GM04504 (cell line): ENCODE results near the gene CST3.
"Not testable (repeated sequence)": the region's sequence is repeated elsewhere in the genome, so short reads cannot be mapped to it uniquely, and the experiment has no call there.

Source experiments
- DNase-seq: peaks from one replicate; pipeline ENCODE4 v3.0.0-alpha.2; 2012; ENCODE audit warnings: low read depth

Gene CST3

DNA sequence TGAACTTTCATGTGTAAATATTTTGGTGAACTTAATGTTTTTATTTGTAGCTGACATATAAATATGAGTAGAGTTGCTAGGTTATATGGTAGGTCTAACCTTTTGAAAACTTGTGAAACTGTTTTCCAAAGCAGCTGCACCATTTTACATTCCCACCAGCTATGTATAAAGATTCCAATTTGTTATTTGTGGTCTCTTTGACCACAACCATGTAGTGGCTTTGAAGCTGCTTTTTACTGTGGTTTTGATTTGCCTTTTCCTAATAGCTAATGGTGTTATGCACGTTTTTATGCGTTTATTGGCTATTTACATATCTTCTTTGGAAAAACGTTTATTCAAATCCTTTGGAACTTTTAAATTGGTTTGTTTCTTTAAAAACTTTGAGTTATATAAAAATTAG, 10.3 kb downstream of the CST3 start:
- DNase-seq, result no peak

DNA sequence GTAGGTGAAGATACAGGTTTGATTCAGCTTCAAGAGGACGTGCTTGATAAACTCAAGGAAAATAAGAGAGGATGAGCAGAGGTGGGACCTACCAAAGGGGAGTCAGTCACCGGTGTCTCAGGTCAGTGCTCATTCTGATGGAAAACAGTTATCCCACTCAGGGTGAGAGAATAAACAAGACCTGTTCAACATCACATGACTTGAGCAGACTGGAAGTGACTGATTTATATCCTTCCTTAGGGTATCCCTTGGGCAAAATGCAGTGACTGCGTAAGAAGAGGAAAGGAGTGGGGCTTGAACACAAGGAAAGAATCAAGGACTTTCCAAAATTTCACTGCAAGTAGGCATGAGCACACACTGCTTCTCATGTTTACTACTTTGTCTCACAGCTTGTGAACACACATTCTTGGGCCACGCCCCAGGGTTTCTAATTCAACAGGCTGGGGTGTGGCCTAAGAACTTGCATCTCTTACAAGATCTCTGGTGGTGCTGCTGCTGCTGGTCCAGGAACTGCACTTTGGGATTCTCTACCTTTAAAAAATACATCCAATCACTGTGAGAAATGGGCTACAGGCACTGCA, 11.6 kb downstream of the CST3 start:
- DNase-seq, result no peak

DNA sequence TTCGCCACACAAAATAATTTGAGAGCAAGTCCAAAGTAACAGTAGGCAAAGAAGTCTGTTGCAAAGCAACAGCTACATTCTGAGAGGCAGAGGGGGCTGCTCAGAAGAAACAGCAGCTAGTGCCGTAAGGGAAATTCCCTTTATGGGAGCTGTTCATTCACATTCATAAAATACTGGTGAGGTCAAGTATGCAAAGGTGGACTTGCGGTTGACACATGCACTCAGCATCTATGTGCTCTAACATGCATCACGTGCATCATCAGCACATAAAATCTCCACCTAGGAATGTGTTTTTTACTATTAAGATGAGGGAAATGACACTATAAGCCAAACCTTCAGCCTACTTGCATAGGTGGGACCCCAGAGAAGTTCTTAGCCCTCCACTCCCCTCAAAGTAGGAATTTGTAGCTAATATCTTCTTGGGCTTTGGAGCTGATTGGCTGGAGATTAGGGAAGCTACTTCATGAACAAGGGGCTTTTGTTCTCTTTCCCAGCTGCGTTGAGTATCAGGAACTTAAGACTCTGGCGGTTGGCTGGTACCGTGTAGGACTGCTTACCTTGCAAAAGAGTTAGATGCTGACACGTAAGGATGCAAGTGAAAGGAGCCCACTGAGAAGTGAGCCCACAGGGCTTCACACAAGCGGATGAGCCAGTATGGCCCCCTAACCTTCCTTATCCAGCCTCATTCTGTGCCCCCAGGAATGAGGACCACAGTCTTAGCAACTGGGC, 12.4 kb downstream of the CST3 start:
- no peak for DNase-seq

DNA sequence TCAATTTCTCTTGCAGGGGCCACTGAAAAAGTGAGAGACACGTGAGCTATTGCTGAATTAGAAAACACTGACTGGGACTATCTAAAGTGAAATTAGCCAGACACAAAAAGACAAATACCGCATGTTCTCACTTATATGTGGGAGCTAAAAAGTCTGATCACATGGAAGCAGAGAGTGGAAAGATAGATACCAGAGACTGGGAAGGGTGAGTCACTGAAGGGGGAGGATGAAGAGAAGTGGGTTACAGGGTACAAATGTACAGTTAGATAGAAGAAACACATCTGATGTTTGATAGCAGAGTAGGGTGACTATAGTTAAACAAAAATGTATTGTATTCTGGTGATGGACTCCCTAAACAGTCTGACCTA, 13.4 kb downstream of the CST3 start:
- DNase-seq, result no peak

DNA sequence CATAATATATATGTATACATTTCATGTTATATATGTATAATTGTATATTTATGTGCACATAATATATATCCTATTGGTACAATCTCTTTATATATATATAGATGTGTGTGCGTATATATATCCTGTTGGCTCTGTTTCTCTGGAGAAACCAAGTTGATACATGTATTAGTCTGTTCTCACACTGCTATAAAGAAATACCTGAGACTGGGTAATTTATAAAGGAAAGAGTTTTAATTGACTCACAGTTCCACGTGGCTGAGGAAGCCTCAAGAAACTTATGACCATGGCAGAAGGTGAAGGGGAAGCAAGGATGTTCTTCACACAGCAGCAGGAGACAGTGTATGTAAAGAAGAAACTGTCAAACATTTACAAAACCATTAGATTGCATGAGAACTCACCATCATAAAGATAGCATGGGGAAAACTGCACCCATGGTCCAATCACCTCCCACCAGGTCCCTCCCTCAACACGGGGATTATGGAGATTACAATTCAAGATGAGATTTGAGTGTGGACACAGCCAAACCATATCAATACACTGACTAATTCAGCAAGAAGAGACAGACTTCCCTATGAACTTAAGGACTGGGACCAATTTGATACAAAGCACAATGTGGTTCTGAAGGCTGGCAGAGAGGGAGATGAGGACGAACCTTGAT, 14.0 kb downstream of the CST3 start:
- DNase-seq, result no peak

DNA sequence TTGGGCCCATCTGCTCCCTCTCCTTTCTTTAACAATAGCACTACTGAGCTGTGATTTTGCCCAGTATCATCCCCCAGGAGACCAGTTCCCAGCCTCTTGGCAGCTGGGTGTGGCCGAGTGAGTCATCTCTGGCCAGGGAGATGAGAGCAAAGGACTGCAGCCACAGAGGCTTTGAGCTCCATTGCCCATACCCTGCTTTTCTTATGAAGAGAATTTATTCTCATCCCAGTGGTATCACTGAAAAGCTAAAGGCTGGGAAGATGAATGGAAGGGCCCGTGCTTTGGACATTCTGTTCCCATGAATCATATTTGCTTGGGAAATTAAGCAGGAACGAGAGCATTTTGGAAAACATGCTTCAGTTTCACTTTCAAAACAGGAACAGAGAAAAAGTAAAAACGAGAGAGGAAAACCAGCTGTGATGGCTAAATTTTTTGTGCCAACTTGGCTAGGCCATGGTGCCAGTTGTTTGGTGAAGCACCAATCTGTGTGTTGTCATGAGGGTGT, 14.9 kb downstream of the CST3 start:
- peak; percentile 79 for DNase-seq

DNA sequence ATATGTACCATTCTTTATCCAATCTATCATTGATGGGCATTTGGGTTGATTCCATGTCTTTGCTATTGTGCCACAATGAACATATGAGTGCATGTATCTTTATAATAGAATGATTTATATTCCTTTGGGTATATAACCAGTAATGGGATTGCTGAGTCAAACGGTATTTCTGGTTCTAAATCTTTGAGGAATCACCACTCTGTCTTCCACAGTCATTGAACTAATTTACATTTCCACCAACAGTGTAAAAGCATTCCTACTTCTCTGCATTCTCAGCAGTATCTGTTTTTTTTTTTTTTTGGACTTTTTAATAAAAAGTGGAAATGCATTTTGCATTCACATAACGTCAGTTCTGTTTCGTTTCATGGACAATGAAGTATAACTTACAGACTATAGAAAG, 15.4 kb downstream of the CST3 start:
- not testable (repeated sequence) for DNase-seq

DNA sequence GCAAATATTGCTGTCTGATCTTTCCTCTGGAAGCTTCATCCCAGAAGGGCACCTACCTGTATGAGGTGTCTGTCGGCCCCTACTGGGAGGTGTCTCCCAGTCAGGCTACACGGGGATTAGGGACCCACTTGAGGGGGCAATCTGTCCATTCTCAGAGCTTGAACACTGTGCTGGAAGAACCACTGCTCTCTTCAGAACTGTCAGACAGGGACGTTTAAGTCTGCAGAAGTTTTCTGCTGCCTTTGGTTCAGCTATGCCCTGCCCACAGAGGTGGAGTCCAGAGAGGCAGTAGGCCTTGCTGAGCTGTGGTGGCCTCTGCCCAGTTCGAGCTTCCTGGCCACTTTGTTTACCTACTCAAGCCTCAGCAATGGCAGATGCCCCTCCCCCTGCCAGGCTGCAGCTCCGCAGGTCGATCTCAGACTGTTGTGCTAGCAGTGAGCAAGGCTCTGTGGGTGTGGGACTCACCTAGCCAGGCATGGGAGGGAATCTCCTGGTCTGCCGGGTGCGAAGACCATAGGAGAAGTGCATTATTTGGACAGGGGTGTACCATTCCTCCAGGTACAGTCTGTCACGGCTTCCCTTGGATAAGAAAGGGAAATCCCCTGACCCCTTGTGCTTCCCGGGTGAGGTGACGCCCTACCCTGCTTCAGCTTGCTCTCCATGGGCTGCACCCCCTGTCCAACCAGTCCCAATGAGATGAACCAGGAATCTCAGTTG, 16.9 kb downstream of the CST3 start:
- not testable (repeated sequence) for DNase-seq

DNA sequence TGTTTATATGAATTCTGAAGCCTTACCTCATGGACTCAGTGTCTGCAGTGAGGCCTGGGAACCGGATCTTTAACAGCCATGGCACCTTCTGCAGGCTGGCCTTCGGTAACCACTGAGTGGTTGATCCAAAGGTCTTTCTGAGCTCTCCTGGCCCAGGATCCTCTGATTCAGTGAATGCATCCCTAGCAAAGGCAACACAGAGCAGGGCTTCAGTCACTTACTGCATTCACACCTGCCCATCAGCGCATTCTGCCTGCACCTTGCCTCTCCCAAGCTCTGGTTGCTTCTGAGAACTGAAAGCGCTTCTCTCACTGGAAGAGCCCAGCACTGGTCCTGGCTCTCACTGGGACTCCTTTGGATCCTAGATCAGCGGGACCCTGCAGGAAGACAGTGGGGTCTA, 23.6 kb downstream of the CST3 start:
- DNase-seq, result no peak

DNA sequence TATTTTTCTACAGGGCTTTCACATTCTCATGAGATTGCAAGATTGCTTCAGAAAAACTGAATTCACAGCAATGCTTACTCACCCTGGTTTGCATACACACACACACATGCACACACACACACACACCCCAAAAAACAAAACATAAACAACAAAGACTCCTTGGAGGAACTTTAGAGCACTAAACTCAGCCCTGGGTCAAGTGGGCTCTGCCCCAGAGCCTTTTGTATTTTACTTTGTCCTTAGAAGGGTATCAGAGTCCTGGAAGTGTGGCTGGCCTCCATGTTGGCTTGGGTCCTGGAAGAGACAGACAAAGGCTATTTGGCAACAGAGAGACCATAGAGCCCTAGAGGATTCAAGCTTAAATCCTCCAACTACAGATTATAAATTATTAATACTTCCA, 24.1 kb downstream of the CST3 start:
- DNase-seq, result no peak

DNA sequence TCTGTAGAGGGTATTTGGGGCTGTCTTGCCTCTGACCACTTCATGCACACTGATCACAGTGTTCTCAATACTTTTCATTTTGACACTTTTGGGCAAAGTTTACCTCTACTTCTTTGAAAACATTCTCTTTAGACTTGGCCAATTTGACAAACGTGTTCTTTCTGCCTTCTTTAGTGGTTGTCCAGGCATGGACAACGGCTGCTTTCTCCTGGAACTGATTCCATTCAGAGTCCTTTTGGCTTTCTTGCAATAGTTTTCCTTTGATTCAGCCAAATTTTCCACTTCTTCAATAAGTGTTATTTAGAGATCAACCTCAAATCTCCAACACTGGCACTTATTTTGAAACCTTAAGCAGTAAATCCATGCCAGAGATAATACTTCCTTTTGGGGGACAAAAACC, 25.4 kb downstream of the CST3 start:
- no peak for DNase-seq

DNA sequence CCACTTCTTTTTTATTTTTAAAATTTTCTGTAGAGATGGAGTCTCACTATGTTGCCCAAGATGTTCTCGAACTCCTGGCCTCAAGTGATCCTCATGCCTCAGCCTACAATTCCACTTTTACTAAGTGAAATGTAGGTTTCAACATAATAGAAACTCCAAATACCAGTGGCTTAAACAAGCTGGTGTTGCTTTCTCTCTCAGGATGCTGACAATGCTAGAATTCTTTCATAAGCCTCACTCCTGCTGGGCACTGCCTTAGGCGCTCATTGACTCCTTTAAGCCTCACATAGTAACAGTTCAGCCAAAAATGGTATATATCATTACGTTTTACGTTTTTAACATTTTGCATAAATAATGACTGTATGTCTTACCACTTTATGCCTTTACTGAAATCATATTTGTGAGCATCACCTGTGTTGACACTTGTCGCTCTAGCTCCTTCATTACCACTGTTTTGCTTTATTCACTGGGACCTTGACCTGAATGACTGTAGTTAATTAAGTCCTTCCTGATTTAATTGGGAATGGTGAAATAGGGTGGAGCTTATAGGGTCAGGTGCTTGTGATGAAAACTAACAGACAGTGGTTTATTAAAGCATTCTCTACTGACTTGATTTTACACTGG, 28.2 kb downstream of the CST3 start:
- no peak for DNase-seq

DNA sequence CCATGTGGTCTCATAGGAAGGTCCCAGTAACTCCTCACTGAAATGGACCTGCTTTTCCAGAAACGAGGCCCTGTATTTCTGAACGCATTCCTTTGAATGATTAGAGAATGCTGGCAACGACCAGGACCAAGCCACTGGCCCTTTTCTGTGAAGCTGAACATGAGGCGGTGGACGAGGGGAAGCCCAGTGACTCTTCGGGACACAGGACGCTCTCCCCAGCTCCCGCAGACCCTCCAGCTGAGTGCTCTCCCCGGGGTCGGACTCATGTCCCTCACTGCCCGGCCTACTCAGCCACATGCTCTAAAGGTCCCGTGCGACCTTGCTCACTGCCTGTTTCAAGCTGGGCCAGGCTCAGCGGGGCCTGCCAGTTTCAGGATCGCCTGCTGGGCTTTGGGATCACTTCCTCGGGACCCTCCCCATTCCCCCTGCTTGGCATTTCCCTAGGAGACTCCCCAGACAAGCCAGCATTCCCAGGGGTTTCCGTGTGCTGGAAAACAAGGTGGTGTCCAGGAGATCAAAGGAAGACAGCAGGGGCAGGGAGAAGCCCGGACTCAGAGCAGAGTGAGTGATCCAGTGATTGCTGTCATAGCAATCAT, 29.4 kb downstream of the CST3 start:
- no peak for DNase-seq

DNA sequence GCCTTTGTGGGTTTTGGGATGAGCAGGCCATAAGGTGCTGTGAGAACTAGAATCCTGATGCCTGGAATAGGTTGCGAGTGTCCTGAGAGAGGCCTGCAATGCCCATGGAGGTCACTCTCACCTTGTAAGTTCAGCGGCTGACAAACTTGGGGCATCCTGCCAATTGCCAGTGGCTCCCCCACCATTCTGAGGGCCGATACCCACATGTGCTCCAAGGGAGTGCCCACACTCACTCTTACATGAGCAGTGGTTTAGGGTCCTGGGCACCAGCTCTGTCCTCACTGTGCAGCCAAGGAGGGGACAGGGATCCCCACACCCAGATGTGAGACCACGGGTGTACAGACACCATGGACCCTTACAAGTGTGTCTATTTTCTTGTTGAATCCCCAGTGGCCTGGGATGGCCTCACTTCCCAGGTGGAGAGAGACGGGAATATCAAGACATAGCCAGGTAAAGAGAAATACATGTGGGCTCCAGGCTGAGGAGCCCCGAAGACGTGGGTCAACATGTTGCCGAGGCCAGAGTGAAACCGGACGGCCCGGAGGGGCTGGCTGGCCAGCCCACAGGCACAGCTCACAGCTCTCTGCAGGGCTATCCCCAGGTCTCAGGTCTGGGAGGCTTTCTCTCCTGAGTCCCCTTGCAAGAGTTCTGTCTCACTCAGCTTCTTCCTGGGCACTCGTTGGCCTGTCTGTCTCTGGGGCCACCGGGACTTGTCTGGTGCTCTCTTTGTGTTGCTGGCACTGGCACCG, 30.1 kb downstream of the CST3 start:
- DNase-seq, result no peak

DNA sequence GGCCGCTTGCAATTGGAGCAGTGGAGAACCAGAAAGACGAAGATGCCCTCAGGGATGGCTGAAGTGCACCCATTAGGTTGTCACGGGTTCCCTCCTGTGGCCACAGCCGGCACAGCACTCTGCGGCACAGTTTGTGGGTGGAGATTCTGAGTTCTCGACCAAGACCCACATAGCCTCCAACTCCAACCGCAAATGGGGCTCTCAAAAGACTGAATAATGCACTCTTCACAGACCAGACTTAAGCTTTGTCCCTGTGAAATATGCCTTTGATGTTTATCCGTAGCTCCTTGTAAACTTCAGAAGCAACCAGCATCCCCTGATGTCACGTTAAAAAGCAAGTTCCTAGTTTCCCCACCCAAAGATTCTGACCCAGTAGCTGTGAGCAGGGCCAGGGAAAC, 31.1 kb downstream of the CST3 start:
- peak; percentile 40 for DNase-seq

DNA sequence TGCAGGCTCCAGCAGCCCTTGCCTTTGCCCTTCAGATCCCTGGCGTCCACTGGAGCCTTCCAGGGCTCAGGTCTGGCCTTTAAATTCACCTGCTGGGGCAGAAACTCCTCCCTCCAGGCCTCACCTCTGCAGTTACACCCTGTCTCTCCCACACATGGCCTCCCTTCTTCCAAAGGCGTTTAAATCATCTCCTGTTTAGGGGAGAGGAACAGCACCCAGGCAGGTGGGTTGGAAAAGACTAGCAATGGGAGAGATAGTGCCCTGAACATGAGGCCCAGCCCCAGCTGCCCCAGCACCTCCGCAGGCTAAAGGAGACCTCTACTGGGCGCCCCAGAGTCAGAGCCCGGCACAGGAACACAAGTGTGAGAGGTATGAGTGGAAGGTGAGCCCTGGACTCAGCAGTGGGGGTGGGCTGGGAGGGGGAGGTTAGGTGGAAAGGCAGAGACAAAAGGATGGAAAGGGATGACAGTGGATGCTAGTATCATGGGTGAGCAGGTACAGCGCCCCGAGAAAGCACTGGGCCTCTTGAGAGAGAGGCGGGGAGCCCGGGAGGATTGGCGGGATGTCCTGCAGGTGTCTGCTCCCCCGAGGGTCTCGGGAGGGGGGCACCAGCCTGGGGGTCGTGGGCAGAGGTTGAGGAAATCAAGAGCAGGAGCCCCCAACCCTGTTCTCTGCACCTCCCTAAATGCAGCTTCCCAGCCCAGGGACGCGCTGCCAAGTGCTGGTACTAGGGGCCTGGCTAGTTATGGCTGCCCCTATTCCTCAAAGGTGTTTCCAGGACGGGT, 31.7 kb downstream of the CST3 start, which contains the start of gene CST9:
Gene CST9, minus strand, starts transcription at position 51 of the 785 bp plus-strand sequence. CDS start 53 bp downstream, outside the sequence.
- DNase-seq, result no peak

DNA sequence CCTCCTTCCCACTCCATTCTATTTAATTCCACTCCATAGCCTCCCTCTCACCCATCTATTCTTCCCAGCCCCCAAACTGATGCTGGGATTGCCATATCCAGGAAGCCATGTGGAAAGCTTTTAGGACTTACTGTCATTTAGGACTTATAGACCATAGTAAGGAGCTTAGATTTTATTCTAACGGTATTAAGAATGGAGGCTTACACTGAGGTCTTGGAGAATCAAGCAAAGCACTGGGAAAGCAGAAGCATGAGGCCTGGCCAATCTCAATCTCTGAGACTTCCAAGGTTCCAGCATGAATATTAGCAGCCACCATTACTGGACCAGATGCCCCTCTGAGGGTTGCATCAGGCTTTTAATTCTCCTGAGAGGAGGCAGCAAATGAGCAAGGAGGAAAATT, 33.4 kb downstream of the CST3 start:
- no peak for DNase-seq

DNA sequence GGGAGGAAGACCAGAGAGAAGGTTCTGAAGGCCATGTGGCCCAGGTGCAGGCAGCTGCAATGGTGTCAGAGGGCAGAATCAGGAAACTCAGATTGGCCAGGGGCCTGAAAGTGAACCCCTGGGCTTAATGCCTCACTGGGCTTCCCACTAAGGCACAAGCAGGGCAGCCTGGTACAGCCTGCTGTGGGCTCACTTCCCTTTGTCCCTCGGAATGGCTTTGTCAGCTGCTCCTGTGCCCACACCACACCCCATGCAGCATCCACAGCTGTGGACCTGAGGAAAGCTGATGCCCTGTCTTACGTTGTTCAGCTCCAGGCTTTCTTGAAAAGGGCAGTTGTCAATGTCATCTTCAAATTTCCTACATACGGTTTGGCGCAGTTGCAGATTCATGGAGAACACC, 34.4 kb downstream of the CST3 start:
- no peak for DNase-seq

DNA sequence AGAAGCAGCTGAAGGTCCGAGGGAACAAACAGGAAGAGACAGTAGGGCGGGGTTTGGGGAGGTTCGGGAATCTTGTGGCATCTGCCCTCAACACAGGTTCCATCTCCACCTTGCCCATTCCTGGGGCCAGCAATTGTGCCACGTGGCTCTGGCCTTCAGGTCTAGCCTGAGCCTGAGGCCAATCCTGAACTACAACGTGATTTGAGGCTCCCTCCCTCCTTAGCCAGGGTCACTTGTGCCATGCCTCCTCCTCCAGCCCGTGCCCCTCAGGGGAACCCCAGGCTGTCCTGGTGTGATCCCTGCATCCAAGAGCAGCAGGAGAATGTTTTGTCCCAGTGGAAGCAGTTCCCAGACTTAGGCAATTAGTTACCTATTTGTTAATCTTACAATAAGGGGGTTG, 35.1 kb downstream of the CST3 start:
- DNase-seq, result no peak

DNA sequence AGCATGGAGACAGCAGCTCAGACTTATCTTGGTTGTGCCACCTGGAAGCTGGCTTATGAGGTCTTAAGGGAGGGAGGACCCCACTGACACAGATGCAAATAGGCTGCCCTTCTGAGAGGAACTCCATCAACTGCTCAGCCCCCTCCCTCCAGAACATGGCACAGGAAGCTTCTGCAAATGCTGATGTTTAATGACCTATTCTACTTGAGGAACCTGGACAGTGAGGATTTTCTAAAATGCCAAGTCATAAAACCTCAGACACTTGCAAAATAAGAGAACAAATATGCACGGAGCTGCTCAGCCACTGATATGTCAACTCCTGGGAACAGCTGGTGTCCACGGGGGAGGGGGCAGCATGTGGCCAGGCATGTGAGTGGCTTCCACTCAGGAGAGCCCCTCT, 35.5 kb downstream of the CST3 start:
- DNase-seq, result no peak
